Activated CD4-positive, alpha-beta T cell treated with anti-CD3 and anti-CD28 coated beads, Interleukin-2, Interleukin-4, amounts not matched to agents 100 ng/mL and 50 ng/mL, durations not matched to agents 16 hours and 8 hours (primary cell): ENCODE results near the gene ATP1B1.
"Not testable (repeated sequence)": the region's sequence is repeated elsewhere in the genome, so short reads cannot be mapped to it uniquely, and the experiment has no call there.

Source experiments
- DNase-seq: peaks from one replicate; pipeline ENCODE4 v3.0.0-alpha.2; 2020; ENCODE audit warnings: low spot score

ATP1B1 gene

DNA sequence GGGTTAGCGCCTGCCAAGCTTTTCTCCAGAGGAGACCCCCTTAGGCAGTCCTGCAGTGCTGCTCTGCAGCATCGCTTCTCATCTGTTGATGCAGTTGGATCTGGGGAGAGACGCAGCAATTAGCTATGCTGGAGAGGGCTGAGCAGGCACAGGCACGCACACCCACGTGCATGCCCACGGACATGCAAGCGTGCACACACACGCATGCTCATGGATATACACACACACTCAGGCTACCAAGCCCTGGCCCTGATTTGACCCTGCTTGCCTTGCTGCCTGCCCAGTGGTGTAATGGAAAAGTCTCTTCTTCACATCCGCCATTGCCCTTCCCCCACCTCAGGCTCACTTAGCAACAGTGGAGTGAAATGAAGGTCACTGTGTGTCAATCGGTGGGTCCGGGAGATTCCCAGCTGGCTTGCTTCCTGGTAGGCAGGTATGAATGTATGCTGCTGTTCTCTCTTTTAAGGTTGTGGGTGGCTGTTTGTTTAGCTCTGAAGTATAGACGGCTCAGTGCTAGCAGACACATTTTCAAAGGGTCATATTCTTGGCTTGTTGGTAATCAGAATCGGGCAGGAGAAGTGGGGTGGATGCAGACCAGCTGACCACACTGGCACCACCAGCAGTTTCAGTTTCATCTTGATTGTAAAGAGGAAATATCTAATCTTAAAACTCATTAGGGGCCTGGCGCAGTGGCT, 9.5 kb downstream of the ATP1B1 start:
- DNase-seq: no peak

DNA sequence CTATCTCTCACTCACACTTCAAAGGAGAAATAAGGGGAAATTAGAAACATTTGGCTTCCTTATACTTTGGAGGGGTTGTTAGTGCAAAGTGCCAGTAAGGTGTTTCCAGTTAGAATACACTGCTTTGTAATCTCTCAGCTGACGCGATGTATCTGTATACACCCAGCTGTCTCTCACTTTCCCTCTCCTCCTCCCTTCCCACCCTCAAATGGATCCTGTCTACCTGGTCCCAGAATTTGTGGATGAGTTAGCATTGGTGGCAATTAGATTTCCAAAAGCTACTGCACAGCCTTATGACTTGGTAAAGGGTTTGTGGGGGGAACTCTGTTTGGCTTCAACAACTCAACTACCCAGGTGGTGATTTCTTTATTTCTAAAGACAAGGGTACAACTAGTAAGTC, 10.5 kb downstream of the ATP1B1 start:
- DNase-seq: no peak

DNA sequence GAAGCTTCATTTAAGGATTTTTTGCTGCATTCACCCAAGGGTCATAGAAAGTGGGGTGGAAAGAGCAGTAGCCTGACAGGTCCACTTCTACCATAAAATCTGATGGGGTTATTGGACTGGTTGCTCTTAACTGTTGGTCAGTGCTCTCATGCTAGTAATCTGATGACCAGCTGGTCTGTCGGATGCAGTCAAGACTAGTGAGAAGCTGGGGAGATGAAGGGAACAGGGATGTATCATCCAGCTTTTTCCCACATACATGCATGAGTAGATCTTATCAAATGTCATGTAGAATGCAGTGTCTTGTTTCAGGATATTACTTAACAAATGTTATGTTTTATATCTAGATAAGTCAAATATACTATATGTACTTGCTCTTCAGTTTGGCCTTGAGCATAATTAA, 11.1 kb downstream of the ATP1B1 start:
- DNase-seq: no peak

DNA sequence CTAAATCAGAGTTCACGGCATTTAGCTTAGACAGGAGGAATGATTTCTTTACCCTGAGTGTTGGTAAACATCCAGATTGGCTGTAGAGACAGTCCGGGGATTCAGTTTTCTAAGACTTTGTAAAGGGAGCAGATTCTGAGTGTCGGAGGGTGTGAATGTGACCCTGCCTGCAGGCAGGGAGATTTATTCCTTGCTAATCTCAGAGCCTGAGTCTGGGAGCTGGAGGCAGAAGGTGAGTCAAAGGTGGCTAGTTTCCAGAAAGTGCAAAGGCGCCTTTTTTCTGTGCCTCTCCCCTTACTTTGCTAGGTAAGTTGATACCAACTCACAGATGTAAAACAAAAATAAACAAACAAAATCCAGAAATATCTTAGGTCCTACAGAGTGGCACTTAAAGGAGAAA, 11.7 kb downstream of the ATP1B1 start:
- no peak for DNase-seq

DNA sequence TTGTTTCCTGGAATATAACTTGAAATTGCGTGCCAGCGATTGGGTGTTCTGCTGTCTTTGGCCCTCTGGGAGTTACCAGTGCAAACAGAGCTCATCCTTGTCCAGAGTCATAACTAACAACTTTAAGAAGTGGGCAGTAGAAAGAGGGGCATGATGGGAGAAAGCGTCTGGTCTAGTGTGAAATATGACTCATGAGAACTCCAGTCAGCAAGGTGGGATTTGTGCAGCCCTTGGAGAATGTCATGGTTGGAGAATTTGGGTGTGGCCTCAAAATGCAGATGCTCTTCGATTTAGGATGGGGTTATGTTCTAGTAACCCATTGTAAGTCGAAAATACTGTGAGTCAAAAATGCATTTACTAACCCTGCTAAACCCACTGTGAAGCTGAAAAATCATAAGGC, 12.9 kb downstream of the ATP1B1 start:
- DNase-seq: no peak

DNA sequence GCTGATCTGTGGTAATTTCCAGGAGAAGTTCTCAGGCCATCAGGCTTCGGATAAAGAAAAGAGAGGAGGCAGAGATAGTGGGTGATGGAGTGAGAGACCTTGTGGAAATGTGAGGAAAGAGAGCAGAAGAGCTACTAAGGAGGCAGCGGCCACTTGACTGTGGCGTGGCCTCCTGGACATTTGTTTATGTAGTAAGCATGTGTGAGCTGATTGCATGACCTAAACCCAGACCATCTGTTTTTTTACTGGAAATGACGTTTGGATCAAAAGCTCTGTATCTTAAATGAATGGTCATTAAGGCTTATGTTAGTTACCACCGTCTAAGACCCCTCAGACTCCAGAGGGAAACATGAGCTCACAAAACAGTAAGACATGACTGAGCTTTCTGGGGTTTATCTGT, 13.6 kb downstream of the ATP1B1 start:
- no peak for DNase-seq

DNA sequence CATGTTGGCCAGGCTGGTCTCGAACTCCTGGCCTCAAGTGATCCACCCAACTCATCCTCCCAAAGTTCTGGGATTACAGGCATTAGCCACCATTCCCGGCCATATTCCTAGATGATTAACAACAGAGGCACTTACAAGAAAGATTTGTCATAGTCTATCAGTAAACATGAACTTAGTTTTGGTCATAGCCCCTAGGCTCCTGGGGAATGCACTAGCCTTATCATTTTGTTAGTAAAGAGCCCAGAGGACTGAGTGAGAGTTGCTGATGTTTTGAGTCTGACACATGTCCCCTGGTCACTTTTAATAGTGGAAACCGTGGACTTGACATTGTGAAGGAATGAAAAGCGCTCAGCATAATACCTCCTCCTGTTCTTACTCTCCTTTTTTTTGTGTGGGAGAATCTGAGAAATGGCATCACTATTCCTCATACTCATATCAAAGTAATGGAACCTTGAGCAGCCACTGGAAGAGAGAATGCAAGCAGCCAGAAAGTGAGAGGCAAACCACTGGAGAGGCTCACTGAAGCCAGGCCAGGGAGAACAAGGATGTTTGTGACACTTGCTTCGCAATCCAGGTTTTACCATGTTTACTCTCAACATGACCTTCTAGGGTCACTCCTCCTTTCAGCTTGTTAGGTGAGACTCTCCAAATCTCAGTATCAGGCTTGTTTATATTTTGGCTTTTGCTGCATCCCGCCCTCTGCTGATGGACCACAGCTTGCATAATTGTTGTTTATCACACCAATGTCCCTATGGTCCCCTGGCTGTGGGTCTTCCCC, 14.8 kb downstream of the ATP1B1 start:
- DNase-seq: no peak

DNA sequence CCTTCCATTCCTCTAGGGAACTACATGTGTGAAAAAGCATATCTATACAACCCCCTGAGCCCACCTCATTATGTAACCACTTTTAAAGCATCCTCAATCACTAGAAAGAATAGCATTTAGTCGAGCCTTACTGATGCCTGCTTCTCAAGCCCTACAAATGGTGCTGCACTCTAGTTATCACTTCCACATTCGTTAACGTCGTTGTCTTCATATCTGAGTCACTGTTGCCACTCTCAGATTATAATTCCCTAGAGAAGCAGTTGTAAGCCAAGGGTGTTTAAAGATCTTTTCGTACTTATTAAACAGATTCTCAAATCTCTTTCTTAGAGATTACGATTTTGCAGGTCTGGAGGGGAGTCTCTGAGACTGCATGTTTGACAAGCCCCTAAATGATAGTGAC, 16.5 kb downstream of the ATP1B1 start:
- no peak for DNase-seq

DNA sequence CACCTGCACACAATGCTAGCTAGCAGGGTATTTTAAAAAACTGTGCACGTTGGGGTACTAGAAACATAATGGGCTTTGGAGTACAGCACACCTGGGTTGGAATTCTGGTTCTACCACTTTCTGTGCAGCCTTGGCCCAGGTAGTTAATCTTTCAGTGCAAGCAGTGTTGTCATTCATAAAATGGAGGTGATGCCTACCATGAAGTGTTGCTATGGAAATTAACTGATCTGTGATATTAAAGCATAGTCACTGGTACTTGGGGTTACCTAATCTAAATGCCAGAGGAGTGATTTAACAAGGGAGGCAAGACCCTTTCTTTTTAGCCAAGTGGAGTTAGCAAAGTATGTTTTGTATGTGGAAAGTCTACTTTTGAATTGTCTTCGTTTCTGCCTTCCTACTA, 18.0 kb downstream of the ATP1B1 start:
- no peak for DNase-seq

DNA sequence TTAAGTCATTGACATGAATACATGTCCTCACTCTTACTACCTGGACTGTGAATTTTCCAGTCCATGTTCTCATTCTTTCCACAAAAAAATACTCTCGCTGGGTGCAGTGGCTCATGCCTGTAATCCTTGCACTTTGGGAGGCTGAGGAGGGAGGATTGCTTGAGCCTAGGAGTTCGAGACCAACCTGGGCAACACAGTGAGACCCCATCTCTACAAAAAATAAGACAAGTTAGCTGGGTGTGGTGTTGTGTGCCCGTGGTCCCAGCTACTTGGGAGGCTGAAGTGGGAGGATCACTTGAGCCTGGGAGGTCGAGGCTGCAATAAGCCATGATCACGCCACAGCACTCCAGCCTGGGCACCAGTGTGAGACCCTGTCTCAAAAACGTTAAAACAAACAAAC, 19.1 kb downstream of the ATP1B1 start:
- DNase-seq: not testable (repeated sequence)

DNA sequence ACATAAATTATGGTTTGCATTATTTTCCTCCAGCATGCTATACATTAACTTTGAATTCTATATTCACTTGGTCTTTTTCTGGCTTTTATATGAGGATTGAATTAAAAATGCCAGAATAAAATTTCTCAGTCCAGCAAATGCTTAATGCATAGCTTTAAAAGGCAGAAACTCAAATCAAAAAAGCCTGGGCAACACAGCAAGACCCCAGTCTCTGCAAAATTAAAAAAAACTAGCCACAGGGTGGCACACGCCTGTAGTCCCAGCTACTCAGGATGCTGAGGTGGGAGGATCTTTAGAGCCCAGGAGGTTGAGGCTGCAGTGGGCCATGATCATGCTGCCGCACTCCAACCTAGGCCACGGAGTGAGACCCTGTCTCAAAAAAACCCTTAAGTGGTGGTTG, 19.8 kb downstream of the ATP1B1 start:
- no peak for DNase-seq

DNA sequence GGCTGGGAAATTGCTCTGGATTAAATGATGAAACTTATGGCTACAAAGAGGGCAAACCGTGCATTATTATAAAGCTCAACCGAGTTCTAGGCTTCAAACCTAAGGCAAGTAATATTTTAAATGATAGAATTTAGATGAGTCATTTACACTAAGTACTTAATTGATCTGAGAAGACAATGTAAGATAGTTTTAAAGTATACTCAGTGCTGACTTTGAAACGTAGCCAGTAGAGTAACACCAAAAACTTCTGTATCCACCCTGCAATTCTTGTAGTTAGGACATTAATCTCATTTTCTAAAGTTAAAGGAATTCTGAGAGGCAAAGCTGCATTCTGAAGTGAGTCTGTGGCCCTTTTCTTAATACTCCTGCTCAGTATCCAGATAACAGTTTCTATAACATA, 20.8 kb downstream of the ATP1B1 start:
- no peak for DNase-seq

DNA sequence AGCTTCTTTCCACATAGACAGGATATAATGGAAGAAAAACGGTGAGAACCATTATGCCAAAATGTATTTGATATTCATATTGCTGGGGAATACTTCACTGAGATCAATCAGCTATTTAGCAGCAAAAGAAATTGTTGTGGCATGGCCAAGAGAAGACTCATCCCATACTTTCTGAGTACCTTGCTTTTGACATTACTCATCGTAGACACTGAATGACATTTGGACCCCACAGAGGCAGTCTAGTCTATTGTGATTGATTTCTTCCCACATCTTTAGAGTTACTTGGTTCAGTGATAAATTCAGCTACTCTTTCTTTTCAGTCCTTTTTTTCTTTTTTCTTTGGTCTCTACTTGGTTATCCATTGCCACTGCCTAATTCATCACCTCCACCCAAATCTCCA, 22.1 kb downstream of the ATP1B1 start:
- peak; percentile 33 for DNase-seq

DNA sequence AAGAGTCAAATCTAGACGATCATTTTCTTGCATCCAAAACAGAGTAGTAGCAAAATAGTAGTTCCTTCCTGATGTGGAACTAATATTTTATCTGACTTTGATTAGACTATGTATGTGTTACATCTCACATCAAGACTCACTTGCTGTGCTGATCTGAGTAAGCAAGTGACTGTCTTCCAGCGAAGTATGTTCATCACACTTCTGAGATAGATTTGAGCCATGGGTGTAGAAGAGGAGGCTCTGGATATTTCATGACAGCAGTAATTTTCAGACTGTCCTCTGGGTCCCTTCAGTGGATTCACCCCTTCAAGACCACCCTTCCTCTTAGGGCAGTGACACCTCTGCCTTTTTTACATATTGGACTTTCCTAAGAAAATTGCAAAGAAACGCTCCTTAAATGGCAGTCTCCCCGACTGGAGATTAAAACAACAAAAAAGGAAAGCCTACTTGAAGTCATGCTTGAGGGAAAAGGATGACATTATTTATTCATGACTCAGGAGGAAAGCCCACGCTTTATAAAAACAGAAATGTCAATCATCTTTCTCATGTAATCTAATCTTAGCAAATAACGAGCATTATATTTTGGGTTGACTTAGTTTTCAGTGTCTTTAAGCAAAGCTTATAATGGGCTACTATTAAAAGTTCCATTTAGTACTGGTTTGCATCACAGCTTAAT, 22.8 kb downstream of the ATP1B1 start:
- no peak for DNase-seq

DNA sequence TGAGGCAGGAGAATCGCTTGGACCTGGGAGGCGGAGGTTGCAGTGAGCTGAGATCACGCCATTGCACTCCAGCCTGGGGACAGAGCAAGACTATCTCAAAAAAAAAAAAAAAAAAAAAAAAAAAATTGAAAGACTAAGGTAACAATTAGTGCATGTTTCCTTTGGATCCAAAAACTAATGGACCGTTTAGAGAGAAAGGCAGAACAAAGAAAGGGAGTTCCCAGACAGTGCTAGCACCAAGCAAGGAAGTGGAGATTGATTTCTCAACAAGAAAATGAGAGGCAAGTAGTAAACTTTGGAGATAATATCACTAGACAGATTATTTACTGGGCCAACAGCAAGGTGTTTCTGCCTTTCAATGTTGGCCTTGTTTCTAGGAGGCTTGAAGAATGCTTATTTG, 24.2 kb downstream of the ATP1B1 start:
- no peak for DNase-seq

DNA sequence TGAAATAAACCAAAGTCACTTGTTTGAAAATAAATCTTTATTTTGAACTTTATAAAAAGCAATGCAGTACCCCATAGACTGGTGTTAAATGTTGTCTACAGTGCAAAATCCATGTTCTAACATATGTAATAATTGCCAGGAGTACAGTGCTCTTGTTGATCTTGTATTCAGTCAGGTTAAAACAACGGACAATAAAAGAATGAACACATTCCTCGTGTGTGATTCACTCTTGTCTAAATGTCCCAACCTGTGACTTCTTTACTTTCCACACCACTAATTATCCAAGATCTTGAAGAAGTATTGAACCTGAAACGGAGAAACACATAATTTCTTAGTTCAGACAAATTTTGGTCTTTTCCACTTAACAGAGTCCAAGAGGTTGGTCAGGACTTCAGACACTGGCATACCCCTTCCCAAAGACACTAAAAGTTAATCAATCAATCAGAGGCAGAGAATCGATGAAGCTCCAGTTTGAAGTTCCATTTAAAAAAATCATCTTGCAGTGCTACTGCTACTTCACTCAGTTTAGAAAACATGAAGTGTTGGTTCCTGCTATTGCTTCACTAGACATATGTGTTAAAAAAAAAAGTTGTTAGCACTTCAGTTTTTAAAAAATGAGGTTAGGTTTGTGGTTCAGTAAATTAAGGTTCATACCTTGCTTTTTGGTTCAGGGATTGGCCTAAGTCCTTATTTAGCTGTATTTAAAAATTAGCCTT, 26.2 kb downstream of the ATP1B1 start:
- no peak for DNase-seq

DNA sequence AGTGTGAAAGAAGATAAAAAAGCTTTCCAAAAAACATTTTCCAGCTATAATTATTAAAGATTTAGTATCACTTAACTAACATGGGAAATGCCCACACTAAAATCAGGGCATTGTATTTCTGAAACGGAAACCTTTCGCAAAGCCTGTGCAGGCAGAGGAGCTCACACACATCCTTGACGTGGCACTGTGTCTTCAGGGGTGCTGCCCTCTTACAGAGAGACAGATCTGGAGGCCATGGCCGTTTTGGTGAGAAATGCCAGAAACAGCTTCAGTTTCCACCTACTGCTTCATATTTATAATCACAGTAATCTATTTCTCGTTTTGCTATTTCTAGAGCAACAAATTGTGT, 26.7 kb downstream of the ATP1B1 start:
- DNase-seq: no peak

DNA sequence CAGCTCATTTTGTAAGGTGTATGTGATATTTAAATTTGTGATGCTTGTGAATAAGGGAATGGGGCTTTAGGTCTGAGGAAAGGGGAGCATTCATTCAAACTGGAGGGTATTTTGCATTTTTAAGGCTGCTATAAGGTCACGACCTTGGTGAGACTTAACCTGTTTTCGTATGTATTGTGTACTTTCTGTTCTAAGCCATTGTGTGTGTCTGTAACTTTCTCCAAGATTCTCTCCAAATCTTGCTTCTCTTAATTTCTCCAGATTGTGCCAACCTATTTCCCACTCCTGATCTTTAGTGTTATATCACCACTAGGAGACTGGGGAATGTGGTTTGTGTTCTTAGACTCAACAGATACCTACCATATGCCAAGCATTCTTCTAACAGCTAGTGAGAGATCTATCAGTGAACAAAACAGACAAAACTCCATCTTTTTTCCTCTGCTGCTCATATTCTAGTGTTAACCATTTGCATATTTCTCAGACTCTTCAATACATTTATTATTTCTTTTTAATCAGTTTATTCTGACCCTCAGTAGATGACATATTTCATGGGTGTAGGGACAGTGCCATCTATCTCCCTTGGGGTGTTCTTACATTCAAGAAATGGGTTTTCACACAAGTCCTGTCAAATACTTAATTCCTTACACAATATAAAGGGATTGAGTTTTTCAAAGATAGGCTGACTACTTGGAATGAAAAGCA, 27.5 kb downstream of the ATP1B1 start:
- DNase-seq: no peak

DNA sequence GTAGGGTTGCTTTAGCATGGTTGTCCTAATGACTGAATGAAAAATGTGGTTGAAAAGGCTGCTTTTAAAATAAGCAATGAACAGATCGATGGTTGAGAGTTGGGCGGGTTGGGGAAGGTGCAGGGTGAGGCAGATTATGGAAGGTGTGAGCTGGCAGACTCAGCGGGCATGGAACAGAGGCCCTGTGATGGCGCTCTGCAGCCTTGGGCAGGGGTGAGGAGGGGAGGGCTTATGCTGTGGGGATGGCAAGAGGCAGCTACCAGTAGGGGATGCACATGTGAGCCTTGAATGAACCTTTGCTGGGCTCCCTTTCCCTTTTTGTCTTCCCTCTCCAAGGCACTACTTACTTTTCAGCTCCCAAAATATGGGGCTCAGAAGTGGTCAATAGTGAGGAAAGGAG, 30.9 kb downstream of the ATP1B1 start:
- no peak for DNase-seq

DNA sequence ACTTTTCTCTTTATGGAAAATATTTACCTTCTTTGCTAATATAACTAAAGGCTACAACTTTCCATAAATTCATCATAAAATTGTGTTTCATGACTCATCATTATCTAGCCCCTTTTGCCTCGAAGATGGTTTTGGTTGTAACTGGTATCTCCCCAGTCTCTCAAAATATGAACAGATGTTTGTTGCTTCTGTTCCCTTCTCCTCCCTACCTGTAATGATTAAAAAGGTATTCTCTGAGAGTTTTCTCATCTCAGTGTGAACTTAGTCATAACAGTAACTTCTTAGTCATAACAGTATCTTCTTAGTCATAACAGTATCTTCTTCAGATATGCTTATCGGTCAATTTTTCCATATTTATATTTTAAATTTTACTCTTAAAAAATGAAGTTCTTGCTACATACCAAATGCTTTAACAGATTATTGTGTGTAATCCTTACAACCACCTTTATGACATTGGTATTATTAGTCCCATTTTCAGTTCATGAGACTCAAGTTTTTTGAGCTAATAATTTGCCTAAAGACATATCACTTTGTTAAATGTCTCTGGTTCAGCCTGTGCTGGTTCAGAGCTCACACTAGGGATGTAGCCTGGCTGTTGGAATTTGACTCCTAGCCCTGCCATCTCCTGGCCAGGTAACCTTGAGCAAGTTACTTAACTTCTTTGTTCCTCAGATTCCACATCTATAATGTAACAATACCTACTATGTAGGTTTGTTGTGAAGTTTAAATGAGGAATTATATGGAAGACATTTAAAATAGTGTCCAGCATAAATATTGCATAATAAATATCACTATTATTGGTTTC, 32.6 kb downstream of the ATP1B1 start:
- DNase-seq: peak; percentile 79

DNA sequence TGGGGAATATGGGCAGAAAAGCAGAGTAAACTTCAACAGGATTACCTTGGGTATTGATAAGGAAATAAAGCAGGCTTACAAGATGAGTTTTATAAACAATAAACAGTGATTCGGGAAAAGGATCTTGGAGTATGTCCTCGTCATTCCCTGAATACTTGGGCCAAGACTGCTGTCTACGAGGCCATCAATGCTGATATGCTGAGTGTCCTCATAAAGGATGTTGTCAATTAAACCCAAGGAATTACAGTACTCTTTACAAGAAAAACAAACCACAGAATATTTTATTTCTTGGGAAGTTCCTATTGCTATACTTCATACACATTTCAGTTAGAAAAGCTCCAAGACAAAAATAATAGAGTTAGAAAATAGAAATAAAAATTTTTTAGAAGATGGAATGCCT, 34.9 kb downstream of the ATP1B1 start:
- no peak for DNase-seq
